H9 (cell line): ENCODE data around the gene FBXO21. TPM values are rescaled to one million over a fixed set of nuclear protein-coding genes. Genes with fewer than 3 reads are reported as not detected.

Experiments used
- DNase-seq: peaks from one replicate; pipeline ENCODE4 v3.0.0-alpha.2; 2017
- H2AFZ ChIP-seq: one replicate; pipeline ENCODE4 v1.6.1; 2013; ENCODE audit warnings: mild to moderate bottlenecking, low read length, control low read depth, moderate library complexity
- H2AK5ac ChIP-seq: 2 replicates; pipeline ENCODE4 v1.6.1; 2013; ENCODE audit warnings: low read length, control low read depth, mixed read lengths; ENCODE audit not compliant: insufficient read length
- H2BK120ac ChIP-seq: one replicate; pipeline ENCODE4 v1.6.1; 2013; ENCODE audit warnings: low read depth, mild to moderate bottlenecking, low read length, control low read depth, inconsistent platforms; ENCODE audit not compliant: poor library complexity, severe bottlenecking
- H2BK12ac ChIP-seq: 2 replicates; pipeline ENCODE4 v1.6.1; 2013; ENCODE audit warnings: low read length, control low read depth, mixed read lengths, low read depth; ENCODE audit not compliant: insufficient read length
- H2BK15ac ChIP-seq: 2 replicates; pipeline ENCODE4 v1.6.1; 2013; ENCODE audit warnings: low read depth, low read length, control low read depth
- H2BK20ac ChIP-seq: one replicate; pipeline ENCODE4 v1.6.1; 2013; ENCODE audit warnings: low read depth, mild to moderate bottlenecking, low read length, control low read depth, inconsistent platforms; ENCODE audit not compliant: poor library complexity, severe bottlenecking
- H2BK5ac ChIP-seq: 2 replicates; pipeline ENCODE4 v1.6.1; 2013; ENCODE audit warnings: low read length, control low read depth, mixed read lengths; ENCODE audit not compliant: insufficient read length
- H3K14ac ChIP-seq: 2 replicates; pipeline ENCODE4 v1.6.1; 2013; ENCODE audit warnings: low read length, control low read depth; ENCODE audit not compliant: insufficient read depth
- H3K18ac ChIP-seq: 2 replicates; pipeline ENCODE4 v1.6.1; 2013; ENCODE audit warnings: low read depth, mild to moderate bottlenecking, mixed read lengths, low read length, control low read depth; ENCODE audit not compliant: insufficient read length
- H3K23ac ChIP-seq: 2 replicates; pipeline ENCODE4 v1.6.1; 2013; ENCODE audit warnings: low read length, control low read depth, mixed read lengths, low read depth; ENCODE audit not compliant: insufficient read length
- H3K23me2 ChIP-seq: 2 replicates; pipeline ENCODE4 v1.6.1; 2013; ENCODE audit warnings: low read depth, mild to moderate bottlenecking, mixed read lengths, low read length, control low read depth; ENCODE audit not compliant: insufficient read length, poor library complexity, severe bottlenecking
- H3K27ac ChIP-seq: 2 replicates; pipeline ENCODE4 v1.5.1; 2013; ENCODE audit warnings: low read length, control low read depth, mixed read lengths, low read depth; ENCODE audit not compliant: insufficient read length
- H3K27me3 ChIP-seq: 2 replicates; pipeline ENCODE4 v1.6.1; 2013; ENCODE audit warnings: low read length, control low read depth, inconsistent platforms; ENCODE audit not compliant: insufficient read depth
- H3K4ac ChIP-seq: 2 replicates; pipeline ENCODE4 v1.6.1; 2013; ENCODE audit warnings: low read depth, mild to moderate bottlenecking, control low read depth, inconsistent platforms, low read length, moderate library complexity
- H3K4me1 ChIP-seq: 2 replicates; pipeline ENCODE4 v1.6.1; 2013; ENCODE audit warnings: low read length, control low read depth, inconsistent platforms; ENCODE audit not compliant: insufficient read depth
- H3K4me2 ChIP-seq: 2 replicates; pipeline ENCODE4 v1.6.1; 2013; ENCODE audit warnings: low read length, control low read depth, mixed read lengths; ENCODE audit not compliant: insufficient read length, insufficient read depth
- H3K56ac ChIP-seq: 2 replicates; pipeline ENCODE4 v1.6.1; 2013; ENCODE audit warnings: low read depth, mild to moderate bottlenecking, mixed read lengths, low read length, control low read depth; ENCODE audit not compliant: insufficient read length
- H3K79me1 ChIP-seq: 2 replicates; pipeline ENCODE4 v1.6.1; 2013; ENCODE audit warnings: low read depth, mild to moderate bottlenecking, moderate library complexity, low read length, control low read depth, inconsistent platforms; ENCODE audit not compliant: insufficient read depth, poor library complexity, severe bottlenecking
- H3K79me2 ChIP-seq: 2 replicates; pipeline ENCODE4 v1.6.1; 2013; ENCODE audit warnings: low read length, control low read depth, inconsistent platforms; ENCODE audit not compliant: insufficient read depth
- H3K9ac ChIP-seq: 2 replicates; pipeline ENCODE4 v1.6.1; 2013; ENCODE audit warnings: low read length, control low read depth, mixed read lengths; ENCODE audit not compliant: insufficient read length; ENCODE audit errors: extremely low read depth
- H3K9me3 ChIP-seq: one replicate; pipeline ENCODE4 v1.6.1; 2013; ENCODE audit warnings: low read depth, low read length, inconsistent platforms; ENCODE audit not compliant: control insufficient read depth
- H3T11ph ChIP-seq: one replicate; pipeline ENCODE4 v1.6.1; 2013; ENCODE audit warnings: mild to moderate bottlenecking, low read length, control low read depth, inconsistent platforms
- H4K20me1 ChIP-seq: one replicate; pipeline ENCODE4 v1.6.1; 2013; ENCODE audit not compliant: control insufficient read depth, insufficient read length, insufficient read depth
- H4K5ac ChIP-seq: 2 replicates; pipeline ENCODE4 v1.6.1; 2013; ENCODE audit warnings: low read depth, mild to moderate bottlenecking, mixed read lengths, low read length, control low read depth; ENCODE audit not compliant: insufficient read length
- H4K8ac ChIP-seq: replicated peaks from 2 replicates; pipeline ENCODE4 v1.6.1; 2013; ENCODE audit warnings: low read length, control low read depth, mixed read lengths, low read depth; ENCODE audit not compliant: insufficient read length
- H4K91ac ChIP-seq: 2 replicates; pipeline ENCODE4 v1.6.1; 2013; ENCODE audit warnings: low read depth, mild to moderate bottlenecking, moderate library complexity, mixed read lengths, low read length, control low read depth; ENCODE audit not compliant: insufficient read length
- H3K27ac Mint-ChIP-seq, 3 experiments: 2 replicates in 2 of 3; 3 replicates in 1 of 3; pipeline ENCODE4 v1.8.0; 2020 to 2021; ENCODE audit warnings: mixed read lengths in 3 of 3, mild to moderate bottlenecking in 1 of 3, moderate library complexity in 1 of 3
- H3K27me3 Mint-ChIP-seq: 2 replicates; pipeline ENCODE4 v1.8.0; 2021; ENCODE audit warnings: low read depth, mild to moderate bottlenecking, moderate library complexity, mixed read lengths
- H3K36me3 Mint-ChIP-seq, 3 experiments: 2 replicates in 2 of 3; 3 replicates in 1 of 3; pipeline ENCODE4 v1.8.0; 2020 to 2021; ENCODE audit warnings: low read depth in 3 of 3, mixed read lengths in 3 of 3; ENCODE audit not compliant: insufficient read depth in 1 of 3
- H3K4me1 Mint-ChIP-seq, 2 experiments: 2 replicates each; pipeline ENCODE4 v1.8.0; 2020; ENCODE audit warnings: mixed read lengths in 2 of 2
- H3K4me3 Mint-ChIP-seq, 2 experiments: 2 replicates in 1 of 2; 3 replicates in 1 of 2; pipeline ENCODE4 v1.8.0; 2020 to 2021; ENCODE audit warnings: mild to moderate bottlenecking in 2 of 2, mixed read lengths in 2 of 2, moderate library complexity in 1 of 2
- H3K9me3 Mint-ChIP-seq, 2 experiments: 2 replicates in 1 of 2; 3 replicates in 1 of 2; pipeline ENCODE4 v1.8.0; 2020; ENCODE audit warnings: mild to moderate bottlenecking in 2 of 2, mixed read lengths in 2 of 2, moderate library complexity in 1 of 2
- WGBS: extraction: QIAGEN DNeasy Blood & Tissue Kit; methylation state at CpG from one replicate; pipeline ENCODE4 v1.1.7; 2013; ENCODE audit warnings: missing lambda C conversion rate, low lambda C conversion rate, mixed read lengths; ENCODE audit not compliant: insufficient read length; ENCODE audit errors: extremely low coverage; 5-methylcytosine and 5-hydroxymethylcytosine counted together
- total RNA-seq: library from RNA; stranded (reverse); gene quantifications from 2 replicates; pipeline ENCODE4 v1.2.1, GENCODE V29; 2021
- TF ChIP-seq, protein P1 (sequence below): fragments of 200-600 bp; sonication (generic); conservative IDR thresholded peaks from 3 replicates; pipeline ENCODE4 v1.8.0; 2021; ENCODE audit warnings: antibody characterized with exemption, mild to moderate bottlenecking

Gene FBXO21
- total RNA-seq, 1 experiment from 2014 or later: 58.6 TPM

DNA sequence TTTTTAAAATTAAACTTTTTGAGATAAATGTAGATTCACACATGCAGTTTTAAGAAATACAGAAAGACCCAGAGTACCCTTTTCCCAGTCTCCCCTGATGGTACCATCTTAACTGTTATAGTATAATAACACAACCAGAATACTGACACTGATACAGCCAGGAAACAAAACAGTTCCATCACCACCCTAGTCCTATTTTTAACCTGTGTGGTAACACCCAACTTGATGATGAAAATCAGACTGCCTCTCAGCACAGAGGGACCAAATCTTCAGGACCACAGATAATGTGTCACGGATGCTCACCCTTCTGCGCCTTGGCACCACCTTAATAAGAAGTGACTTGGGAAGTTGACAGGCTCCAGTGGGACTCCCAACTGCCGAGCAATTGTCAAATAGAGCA is 18.1 kb downstream of the FBXO21 start:
- no peak overlapping the region for H3K18ac ChIP-seq
- no peaks in the 10 kb centered on the region for H3K23me2 ChIP-seq
- Mint-ChIP-seq H3K4me3 (no peak overlapping the region), H3K4me1 (no peaks in the 10 kb centered on the region), H3K27ac (0 out of 7 replicates have a peak overlapping the region, but pooled peaks of 1 of the 3 experiments have one; percentile 34), H3K27me3 (no peaks in the 10 kb centered on the region), H3K9me3 (no peaks in the 10 kb centered on the region), H3K36me3 (peaks cover 48 to 91% (median 86%) of the 10 kb centered on the region in 3 experiments)
- TF ChIP-seq, protein P1, sequence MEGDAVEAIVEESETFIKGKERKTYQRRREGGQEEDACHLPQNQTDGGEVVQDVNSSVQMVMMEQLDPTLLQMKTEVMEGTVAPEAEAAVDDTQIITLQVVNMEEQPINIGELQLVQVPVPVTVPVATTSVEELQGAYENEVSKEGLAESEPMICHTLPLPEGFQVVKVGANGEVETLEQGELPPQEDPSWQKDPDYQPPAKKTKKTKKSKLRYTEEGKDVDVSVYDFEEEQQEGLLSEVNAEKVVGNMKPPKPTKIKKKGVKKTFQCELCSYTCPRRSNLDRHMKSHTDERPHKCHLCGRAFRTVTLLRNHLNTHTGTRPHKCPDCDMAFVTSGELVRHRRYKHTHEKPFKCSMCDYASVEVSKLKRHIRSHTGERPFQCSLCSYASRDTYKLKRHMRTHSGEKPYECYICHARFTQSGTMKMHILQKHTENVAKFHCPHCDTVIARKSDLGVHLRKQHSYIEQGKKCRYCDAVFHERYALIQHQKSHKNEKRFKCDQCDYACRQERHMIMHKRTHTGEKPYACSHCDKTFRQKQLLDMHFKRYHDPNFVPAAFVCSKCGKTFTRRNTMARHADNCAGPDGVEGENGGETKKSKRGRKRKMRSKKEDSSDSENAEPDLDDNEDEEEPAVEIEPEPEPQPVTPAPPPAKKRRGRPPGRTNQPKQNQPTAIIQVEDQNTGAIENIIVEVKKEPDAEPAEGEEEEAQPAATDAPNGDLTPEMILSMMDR: no peak
- no CpG with 5 or more reads among the region's 3 CpGs for WGBS
- no peak overlapping the region for H3K9ac ChIP-seq
- no peak overlapping the region for H2BK15ac ChIP-seq
- H2AFZ ChIP-seq: no peak overlapping the region
- no peak overlapping the region for H4K5ac ChIP-seq
- no peak overlapping the region for H2BK12ac ChIP-seq
- no peak overlapping the region for H3K23ac ChIP-seq
- H3K4me2 ChIP-seq: no peak overlapping the region
- no peak overlapping the region for H4K91ac ChIP-seq
- H2BK20ac ChIP-seq: no peak overlapping the region
- H3K14ac ChIP-seq: no peak overlapping the region
- H3K79me2 ChIP-seq: no peaks in the 10 kb centered on the region
- H2BK5ac ChIP-seq: no peak overlapping the region
- no peak overlapping the region for H3K4ac ChIP-seq
- H2AK5ac ChIP-seq: no peak overlapping the region
- no peak for DNase-seq
- H3T11ph ChIP-seq: no peak overlapping the region
- no peak overlapping the region for H2BK120ac ChIP-seq
- H3K4me1 ChIP-seq: no peaks in the 10 kb centered on the region
- no peaks in the 10 kb centered on the region for H3K27me3 ChIP-seq
- no peak overlapping the region for H3K56ac ChIP-seq
- no peaks in the 10 kb centered on the region for H3K79me1 ChIP-seq
- no peak overlapping the region for H4K8ac ChIP-seq
- H4K20me1 ChIP-seq: no peaks in the 10 kb centered on the region
- H3K27ac ChIP-seq: no peak overlapping the region
- H3K9me3 ChIP-seq: no peaks in the 10 kb centered on the region
